NCI-H69 (cell line): ENCODE results near the gene LTN1.

Experiments used
- DNase-seq: peaks from one replicate; lab custom pipeline; 2025; lab: John Stamatoyannopoulos, UW

LTN1 gene

DNA sequence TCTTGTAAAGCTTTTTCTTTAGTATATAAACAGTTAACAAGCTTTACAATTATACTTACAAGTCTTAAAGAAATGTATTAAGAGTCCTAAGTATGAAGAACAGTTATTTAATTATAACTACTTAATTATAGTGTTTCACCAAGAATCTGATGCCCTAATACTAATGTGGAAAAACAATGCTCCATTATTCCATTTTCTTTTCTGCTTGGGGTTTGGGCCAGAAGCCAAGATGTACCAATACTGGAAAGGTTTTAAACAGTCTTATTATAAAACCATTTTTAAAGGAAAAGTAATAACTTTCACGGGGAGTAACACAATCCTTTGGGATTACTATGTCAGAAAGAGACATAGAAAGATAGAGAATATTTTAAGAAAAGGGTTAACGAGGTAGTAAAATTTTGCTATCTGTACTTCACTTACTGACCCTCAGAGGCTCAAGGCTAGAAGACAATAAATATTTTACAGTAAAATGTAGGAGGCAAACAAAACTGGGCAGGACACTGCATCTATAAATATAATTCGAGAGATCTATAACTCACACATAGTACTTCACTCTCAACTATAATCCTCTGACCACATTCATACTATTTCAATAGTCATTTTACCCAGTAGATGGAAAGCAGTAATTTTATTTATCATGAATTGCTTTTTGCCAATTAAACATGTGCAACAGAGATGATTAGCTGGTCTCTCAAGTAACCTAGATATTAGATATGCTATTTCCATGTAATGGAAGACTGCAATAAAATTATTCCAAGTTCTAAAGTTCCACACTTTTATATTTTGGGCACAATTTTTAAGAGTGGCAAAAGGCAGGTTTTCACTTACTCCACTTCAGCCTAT lies 63.9 kb downstream of the LTN1 start:
- no peak for DNase-seq

DNA sequence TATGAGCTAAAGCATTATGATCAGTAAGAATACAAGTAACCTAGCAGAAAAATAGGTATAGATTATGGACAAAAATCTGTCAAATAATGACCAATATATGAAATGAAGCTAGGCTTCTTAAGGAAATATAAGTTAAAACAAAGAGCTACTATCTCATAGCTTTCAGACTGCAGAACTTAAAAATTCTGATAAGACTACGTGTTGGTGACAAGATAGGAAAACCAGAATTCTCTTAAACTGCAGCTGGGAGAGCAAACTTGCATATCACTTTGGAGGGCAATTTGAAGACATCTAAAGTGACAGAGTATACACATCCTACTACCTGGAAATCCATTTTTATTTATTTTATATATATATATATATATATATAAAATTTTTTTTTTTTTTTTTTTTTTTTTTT lies 65.5 kb downstream of the LTN1 start:
- no peak for DNase-seq

DNA sequence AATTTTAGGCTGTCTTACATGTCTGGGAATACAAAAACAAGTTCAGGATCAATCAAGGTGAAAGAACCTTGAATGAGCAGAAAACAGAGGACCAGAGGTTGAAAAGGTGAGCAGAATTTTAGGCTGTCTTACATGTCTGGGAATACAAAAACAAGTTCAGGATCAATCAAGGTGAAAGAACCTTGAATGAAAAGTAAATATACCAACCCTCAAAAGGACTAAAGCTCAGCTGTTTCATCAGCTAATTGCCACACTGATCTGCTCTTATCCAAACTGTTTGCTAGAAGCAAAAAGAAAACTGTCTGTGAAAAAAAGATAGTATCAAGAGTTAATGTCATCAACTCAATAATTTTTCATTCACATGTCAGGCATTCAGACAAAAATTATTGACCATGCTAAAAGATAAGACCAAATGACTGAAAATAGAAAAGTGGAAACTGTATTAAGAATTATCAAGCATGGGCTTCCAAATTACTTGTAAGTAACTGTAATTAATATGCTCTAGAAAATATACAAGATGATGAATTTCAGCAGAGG lies 69.2 kb downstream of the LTN1 start:
- peak; percentile 6 for DNase-seq

DNA sequence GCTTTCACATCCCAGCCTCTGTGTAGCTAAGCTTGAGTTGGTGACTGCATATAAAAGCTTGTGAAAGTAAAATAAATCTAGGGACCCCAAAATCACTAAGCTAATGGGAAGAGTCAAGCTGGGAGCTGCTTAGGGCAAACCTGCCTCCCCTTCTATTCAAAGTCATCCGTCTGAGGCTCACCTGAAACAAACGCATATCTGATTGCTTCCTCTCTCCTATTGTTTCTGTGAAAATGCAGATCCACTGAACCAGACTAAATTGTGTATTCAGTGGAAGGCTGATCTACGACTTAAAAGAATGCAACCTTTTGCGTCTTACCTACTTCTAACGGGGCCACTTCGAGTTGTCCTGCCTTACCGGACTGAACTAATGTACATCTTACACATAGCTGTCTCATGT lies 70.3 kb downstream of the LTN1 start:
- DNase-seq: no peak

DNA sequence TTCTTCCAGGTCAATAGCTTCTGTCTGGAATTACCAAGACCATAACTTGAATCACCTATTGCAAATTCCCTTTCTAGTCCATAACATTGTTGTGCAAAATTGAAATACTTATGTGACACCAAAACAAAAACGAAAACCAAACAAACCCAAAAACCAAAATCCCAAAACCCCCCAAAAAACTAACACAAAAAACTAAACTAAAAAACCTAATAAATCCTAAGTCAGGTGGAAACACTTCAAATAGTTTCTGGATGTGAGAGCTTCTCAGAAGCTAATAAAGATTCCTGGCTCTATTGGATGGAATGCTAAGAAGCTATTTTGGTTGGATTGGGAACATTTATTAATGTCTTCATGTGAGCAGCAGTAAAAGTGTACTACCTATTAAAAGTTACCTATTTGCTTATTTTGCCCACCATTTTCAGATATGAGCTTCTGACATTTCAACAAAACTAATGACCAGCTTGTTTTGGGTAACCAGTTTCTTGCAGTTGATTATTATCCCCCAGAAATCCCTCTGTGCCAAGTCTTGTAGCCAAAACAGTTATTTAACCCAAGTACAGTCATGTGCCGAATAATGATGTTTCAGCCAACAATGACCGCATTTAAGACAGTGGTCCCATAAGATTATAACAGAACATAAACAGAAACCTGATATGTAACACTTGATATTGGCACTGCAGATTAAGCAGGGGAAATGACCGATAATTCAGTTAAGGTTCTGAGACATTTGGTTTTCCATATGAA lies 76.4 kb downstream of the LTN1 start:
- no peak for DNase-seq

DNA sequence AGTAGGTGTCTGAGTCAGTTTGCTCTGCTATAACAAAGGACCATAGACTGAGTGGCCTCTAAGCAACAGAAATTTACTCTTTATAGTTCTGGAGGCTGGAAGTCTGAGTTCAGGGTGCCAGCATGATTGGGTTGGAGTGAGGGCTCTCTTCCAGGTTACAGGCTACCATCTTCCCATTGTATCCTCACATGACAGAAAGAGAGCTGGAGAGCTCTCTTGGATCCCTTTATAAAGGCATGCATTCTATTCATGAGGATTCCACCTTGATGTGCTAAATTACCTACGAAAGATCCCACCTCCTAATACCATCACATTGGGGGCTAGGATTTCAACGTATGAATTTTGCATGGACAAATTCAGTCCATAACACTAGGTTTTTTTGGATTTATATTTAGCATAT lies 79.6 kb downstream of the LTN1 start:
- DNase-seq: no peak

DNA sequence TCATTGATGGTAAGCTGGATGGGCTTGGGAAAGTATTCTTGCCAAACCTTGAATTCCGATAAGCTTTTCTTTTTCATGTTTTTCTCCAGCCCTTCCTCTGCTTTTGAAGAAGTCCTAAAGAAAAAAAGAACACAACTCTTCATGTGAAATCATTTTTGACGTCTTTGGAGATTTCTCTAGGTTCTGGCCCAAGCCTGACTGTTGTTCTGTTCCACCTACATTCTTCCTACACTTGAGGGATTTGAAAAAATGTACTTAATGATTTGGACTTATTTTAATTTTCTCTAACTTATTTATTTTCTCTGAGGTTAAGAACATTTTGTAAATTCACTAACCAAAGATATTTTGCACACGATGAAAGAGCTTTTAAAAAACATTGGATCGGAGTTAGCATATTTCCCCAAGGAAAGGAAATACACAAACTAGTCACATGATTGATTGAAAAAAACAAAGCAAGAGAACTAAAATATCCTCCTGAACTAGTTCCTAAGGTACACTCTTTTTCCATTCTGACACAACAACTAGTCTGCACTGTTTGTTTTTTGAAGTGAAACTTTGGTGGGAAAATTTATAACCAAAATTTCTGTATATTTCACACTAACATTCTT lies 82.3 kb downstream of the LTN1 start:
- DNase-seq: no peak

DNA sequence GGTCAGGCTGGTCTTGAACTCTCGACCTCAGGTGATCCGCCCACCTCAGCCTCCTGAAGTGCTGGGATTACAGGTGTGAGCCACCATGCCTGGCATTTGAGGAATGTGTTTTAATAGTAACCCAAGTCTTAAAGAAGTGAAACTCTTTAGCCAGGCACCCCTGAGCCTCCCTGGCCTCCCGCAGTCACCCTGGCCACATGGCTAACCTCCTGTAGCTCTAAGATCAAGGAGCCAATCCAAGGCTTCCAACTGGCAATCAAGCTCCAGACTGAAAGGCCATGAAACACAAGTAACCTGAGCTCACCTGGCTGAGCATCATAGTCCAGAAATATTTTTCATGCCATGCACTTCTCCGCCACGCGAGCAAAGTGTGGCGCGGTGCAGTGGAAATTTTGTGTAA lies 84.3 kb downstream of the LTN1 start:
- no peak for DNase-seq

DNA sequence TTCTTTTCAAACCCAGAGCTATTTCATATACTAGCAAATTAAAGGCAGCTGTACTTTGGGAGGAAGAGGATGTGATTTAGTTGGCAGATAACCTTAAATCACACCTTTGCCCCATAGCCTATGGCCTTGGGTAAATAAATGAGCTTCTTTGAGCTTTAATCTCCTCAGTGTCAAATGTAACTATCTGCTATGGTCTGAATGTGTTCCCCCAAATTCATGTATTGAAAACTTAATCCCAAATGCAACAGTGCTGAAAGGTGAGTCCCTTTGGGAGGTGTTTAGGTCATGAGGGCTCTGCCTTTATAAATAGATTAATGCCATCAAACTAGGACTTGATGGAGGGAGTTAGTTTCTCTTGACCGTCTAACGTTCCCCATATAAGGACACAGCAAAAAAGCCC lies 85.8 kb downstream of the LTN1 start:
- no peak for DNase-seq

DNA sequence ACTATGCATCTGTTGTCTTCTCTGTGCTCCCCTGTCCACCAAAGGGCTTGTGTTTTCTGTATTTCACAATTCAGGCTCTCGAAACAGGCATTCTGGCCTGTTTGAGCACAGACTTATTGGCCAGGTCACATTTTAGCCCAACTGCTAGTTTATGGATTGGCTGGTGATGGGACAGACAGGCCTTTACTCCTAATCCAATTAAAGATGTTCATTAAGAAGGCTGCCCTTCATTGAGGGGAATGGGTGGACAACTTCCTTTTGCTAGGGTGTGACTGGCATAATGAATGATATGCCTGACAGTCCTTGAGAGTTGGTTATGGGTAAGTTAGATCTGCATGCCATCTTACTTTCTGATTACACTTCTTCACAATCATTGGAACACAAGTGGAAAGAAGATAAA lies 86.4 kb downstream of the LTN1 start:
- no peak for DNase-seq

DNA sequence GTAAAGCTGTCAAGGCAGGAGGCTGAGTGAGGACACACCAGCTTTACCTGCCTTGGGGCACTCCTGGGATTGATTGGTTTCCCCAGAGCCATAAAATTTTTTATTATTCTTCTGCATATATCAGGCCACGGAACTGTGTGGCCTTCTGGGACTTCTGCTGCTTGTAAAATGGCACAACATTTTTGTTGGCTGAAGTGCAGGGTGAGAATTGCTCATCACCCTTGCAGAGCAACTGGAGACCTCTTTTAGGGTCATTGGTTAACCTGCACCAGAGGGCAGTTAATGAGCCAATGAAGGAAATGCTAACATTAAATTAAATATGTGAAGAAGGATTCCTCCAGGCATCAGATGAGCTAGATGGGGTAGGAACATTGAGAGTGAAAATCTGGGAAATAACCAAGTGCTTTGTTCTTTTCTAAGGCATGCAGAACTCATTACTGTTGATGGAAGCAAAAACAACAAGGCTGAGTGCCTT lies 87.7 kb downstream of the LTN1 start:
- no peak for DNase-seq

DNA sequence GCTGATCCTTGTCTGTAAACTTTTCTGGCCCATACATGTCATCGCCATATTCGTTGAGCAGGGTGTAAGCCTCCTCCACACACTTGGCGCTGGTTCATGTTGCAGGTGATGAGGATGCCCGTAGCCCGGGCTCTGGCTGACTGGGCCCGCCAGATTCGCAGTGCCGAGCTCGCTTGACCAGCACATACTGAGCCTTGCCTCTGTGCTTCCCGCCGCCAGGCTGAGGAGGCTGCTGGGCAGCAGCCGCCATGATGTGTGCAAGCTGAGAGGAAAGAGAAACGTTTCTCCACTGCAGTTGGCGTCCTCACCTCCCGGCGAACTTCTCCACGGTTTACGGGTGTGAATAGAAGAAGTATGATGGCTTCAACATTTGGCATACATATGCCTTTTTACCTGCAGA lies 89.2 kb downstream of the LTN1 start:
- DNase-seq: no peak

DNA sequence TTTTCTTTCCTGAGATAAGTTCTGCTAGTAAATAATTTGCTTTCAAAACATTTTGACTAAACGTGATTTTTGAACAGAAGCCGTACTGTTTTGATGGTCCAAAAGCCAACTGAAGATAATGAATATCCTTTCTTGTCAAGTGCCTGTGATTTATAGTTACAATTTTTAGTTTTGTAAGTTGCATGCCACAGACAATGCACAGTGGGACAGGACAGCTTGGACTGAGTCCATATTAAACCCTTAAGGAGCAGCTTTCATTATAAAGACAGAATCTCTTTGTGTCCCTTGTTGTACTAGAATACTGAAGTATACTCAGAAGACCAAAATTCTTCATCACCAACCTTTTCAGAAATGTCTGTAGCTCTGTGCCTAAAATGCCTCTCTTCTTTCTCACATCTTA lies 92.2 kb downstream of the LTN1 start:
- no peak for DNase-seq

DNA sequence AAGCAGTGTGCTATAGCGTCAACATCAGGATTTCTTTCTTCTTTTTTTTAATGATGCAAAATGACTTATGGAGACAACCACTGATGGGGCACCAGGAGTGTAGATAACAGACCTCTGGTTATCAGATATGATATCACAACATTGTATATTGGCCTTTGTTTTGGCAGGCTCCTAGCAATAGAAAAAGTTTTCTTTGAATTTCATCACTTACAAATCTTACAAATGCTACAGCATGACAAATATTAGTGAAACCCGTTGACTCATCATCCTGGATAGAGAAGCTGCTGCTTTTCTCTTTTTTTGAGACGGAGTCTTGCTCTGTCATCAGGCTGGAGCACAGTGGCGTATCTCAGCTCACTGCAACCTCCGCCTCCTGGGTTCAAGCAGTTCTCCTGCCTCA lies 92.9 kb downstream of the LTN1 start:
- DNase-seq: no peak

DNA sequence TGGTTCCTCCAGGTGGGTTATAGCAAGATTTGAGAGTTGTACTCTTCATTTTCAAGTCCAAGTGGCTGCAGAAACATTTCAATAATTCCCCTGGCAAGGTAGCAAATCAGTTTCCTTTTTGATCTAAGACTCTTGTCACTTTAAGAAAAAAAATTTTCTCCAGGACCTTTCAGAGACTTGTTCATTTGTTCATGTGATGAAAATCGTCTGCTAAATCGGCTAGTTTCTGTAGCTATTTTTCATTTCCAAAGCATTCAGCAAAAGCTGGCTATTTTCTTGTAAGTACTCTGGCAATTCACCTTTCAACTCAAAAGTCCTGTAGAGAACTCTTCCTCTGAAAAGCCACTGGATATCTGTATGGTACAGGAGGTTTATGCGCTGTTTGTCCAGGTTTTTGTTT lies 93.5 kb downstream of the LTN1 start:
- DNase-seq: no peak

DNA sequence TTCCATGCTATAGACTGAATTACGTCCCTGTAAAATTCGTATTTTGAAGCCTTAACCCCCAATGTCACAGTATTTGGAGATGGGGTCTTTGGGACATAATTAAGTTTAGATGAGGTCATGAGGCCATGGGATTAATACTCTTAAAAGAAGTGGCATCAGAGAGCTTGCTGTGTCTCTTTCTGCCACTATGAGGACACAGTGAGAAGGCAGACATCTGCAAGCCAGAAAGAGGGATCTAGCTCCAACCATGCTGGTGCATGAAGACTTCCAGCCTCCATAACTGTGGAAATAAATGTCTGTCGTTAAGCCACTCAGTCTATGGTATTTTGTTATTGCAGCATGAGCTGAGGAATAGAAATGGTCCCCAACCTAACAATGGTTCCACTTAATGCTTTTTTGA lies 99.0 kb downstream of the LTN1 start:
- no peak for DNase-seq

DNA sequence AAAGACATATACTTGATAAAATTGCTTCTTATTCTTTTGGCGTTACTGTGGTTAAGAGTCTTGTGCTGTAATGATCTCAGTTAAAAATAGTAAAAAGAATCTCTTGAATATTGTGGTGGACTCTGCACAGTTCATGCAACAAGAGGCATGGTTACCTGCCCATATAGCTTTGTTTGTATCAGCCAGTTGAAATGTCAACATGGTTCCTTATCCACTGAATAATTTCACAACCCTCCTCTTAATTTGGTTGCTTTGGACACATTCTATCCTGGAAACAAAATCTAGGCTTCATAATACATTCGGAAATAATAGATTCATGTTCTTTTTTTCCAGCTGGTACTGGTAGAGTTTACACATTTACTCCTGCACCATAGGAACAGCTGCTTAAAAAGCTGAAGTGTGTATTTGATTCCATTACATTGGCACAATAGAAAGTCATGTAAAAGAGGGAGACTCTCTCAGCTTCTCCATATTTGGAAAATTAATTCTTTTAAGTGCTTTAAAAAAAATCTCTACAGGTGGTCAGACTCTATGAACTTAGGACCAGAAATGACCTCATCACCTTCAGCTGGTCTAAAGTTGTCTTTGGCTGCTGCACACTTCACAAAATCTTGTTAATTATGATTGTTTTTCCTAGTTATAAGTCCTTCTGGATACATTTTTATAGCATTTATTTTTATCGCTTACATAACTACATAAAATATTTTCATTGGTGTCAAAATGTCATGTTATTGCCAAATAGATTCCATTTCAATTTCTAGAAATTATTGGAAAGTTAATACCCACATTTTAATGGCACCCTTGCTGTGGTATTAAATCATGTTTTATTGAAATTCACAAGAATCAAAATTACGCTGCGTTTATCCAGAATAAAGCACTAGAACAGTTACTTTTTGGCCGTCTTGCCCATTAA lies 100.2 kb downstream of the LTN1 start:
- no peak for DNase-seq

DNA sequence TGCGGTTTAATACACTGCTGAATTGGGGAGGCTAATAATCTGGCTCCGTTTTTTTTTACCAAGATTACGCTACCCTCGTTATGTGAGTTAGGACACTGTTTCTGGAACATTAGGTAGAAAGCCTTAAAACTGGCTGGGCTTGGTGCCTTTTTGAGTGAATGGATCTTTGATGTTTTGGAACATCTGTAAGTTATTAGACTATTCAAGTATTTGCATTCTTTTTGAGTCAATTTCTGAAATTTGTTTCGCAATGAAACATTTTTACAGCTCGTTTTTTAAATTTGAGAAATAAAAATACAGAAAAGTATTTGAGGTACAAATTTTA lies 106.9 kb downstream of the LTN1 start:
- no peak for DNase-seq

DNA sequence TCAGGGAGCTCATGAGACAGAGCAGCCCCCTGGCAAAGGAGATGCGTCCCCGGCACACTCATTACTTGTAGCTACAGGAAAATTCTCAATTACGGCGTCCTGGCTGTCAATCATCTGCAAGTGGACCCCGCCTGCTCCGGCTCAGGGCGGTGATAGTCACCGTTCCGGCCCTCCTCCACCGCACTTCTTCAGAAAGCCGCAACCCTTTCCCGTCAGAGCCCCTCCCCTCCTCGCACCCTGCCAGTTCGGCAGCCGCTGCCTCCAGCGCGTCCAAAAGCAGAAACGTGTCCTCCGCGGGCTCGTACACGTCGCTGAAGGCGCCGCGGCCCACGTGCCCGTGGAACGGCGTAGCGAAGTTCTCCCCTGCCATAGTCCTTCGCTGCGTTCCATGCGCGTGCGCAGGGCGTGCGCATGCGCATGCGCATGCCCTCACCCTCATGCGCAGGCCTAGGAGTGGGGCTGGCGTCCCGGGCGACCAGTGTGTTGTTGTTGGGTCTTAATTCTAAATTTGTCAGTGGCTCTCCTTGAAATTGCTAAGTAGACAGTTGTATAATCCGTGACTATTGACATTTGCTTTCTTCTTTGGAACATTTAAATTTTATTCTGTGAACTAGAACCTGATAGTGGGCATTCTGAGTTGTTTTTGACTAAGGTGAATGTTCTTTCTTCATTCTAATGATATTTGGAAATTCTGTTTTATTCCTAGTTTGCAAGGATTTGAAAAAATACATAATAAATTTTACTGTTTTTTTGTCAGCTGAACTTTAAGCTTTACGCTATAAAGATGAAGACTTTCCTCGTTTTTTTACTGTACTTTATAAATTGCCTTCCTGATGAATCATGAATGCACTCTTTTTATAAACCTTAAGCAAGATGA lies 107.5 kb downstream of the LTN1 start:
- peak; percentile 98 for DNase-seq

DNA sequence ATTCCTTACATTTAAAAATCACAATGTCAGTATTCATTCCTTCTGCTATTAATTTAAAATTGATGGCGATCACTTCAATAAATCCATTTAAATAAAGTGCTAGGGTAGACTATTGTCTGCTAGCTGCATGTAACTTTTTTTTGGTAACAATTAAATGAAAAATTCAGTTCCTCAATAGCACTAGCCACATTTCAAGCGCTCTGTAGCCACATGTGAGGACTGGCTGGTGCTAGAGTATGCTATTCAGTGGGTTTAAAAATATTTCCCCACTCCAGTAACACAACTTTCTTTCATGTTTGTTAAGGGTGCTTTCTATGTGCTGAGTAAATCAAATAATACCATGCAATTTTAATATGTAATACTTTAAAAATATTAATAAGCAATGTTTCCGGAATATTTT lies 108.2 kb downstream of the LTN1 start:
- peak; percentile 48 for DNase-seq

DNA sequence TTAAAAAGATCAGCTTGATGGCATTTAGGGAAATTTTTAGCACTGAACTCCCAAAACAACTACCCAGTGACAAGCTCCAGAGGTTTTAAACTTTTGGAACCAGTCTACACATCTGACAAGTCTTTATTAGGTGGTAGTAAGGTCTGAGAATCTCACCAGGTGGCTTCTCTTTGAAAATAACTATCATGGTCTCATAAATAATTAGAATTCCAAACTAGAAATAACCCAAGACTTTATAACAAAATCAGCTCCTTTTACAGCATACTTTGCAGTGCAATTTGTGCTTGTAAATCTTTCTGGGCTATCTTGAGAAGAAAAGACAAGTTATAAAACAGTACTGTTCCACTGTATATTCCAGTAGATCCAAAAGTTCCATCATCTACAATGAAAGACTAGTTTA lies 108.7 kb downstream of the LTN1 start:
- no peak for DNase-seq
